ENCODE results near the gene NCEH1.

NCEH1 gene

GRCh38 chr3:172717493-172718088, 6.7 kb upstream of the NCEH1 start:
- ChIA-PET CTCF (interaction anchor here (0.8 kb wide), 1 partner anchor 45 kb away, joined by 3 read pairs; no protein-coding TSS in a partner anchor), POLR2A (ENCODE audit: low non-redundant PET) (no interaction called here)
- DNase-seq (ENCODE audit: low spot score): no peak
- no peak for TF ChIP-seq CTCF (conservative IDR thresholded peaks at IDR 0.05; ENCODE audit: low read depth)
- no peak overlapping the region for H3K27ac ChIP-seq

- ChIA-PET CTCF (no interaction called here), POLR2A (ENCODE audit: low non-redundant PET) (no interaction called here)
- no peak for TF ChIP-seq CTCF (conservative IDR thresholded peaks at IDR 0.05; ENCODE audit: low read depth)
- no peak overlapping the region for H3K27ac ChIP-seq
- no peak for DNase-seq (ENCODE audit: low spot score)
Observed at GRCh38 chr3:172716476-172716875, 5.6 kb upstream of the NCEH1 start.

- no peak for TF ChIP-seq CTCF (conservative IDR thresholded peaks at IDR 0.05; ENCODE audit: low read depth)
- no peak overlapping the region for H3K27ac ChIP-seq
- DNase-seq (ENCODE audit: low spot score): no peak
- POLR2A ChIA-PET (ENCODE audit: low non-redundant PET): no interaction called here
- CTCF ChIA-PET: interaction anchor here (0.6 kb wide), 3 partner anchors 32 to 252 kb away, joined by 3 to 4 read pairs (median 3); no protein-coding TSS in a partner anchor
Observed at GRCh38 chr3:172713316-172713715, 2.4 kb upstream of the NCEH1 start.

- peak overlapping the region; percentile 92 for H3K27ac ChIP-seq
- ChIA-PET POLR2A (ENCODE audit: low non-redundant PET) (interaction anchor here (0.6 kb wide), 1 partner anchor 36 kb away, joined by 6 read pairs; no protein-coding TSS in a partner anchor), CTCF (interaction anchor here (0.6 to 2.4 kb wide), 12 partner anchors 9 to 97 kb away, joined by 3 to 20 read pairs (median 3); partner anchors contain the start of gene ECT2)
- peak; percentile 45 for DNase-seq (ENCODE audit: low spot score)
- peak; percentile 26; the same call in 1 of the 2 replicates for TF ChIP-seq CTCF (conservative IDR thresholded peaks at IDR 0.05; ENCODE audit: low read depth)
Observed at GRCh38 chr3:172711454-172711795, 558 bp upstream of the NCEH1 start.

- TF ChIP-seq CTCF (conservative IDR thresholded peaks at IDR 0.05; ENCODE audit: low read depth): no peak
- DNase-seq (ENCODE audit: low spot score): peak; percentile 53
- ChIA-PET POLR2A (ENCODE audit: low non-redundant PET) (no interaction called here), CTCF (interaction anchor here (0.6 to 2.4 kb wide), 14 partner anchors 8 to 915 kb away, joined by 3 to 20 read pairs (median 4); partner anchors contain the start of gene ECT2)
- peak overlapping the region; percentile 92 for H3K27ac ChIP-seq
Observed at GRCh38 chr3:172709774-172710663, 848 bp downstream of the NCEH1 start.

GRCh38 chr3:172708921-172709773, 1.7 kb downstream of the NCEH1 start:
- ChIA-PET POLR2A (ENCODE audit: low non-redundant PET) (no interaction called here), CTCF (interaction anchor here (0.6 to 2.4 kb wide), 3 partner anchors 9 to 377 kb away, joined by 3 to 20 read pairs (median 4); no protein-coding TSS in a partner anchor)
- no peak for DNase-seq (ENCODE audit: low spot score)
- H3K27ac ChIP-seq: no peak overlapping the region
- no peak for TF ChIP-seq CTCF (conservative IDR thresholded peaks at IDR 0.05; ENCODE audit: low read depth)

Data from RWPE1 (cell line).